MM.1S (cell line): ENCODE data around the gene PARD3.

ENCODE experiments used
- EZH2 ChIP-seq: fragments of 300-600 bp; sonication (generic); optimal IDR thresholded peaks from 2 replicates; pipeline ENCODE3; 2017; ENCODE audit warnings: low read depth, mild to moderate bottlenecking, antibody characterized with exemption, low read length, mixed read lengths
- EZH2phosphoT487 ChIP-seq: fragments of 300-600 bp; sonication (generic); IDR thresholded peaks from 2 replicates; pipeline ENCODE4 v1.6.1; 2018; ENCODE audit warnings: antibody characterized with exemption, low read length
- TF ChIP-seq, protein P1 (sequence below): fragments of 300-600 bp; sonication (generic); IDR thresholded peaks from 2 replicates; pipeline ENCODE4 v1.5.1; 2016; ENCODE audit warnings: antibody characterized with exemption, low read length, mixed read lengths

DNA sequence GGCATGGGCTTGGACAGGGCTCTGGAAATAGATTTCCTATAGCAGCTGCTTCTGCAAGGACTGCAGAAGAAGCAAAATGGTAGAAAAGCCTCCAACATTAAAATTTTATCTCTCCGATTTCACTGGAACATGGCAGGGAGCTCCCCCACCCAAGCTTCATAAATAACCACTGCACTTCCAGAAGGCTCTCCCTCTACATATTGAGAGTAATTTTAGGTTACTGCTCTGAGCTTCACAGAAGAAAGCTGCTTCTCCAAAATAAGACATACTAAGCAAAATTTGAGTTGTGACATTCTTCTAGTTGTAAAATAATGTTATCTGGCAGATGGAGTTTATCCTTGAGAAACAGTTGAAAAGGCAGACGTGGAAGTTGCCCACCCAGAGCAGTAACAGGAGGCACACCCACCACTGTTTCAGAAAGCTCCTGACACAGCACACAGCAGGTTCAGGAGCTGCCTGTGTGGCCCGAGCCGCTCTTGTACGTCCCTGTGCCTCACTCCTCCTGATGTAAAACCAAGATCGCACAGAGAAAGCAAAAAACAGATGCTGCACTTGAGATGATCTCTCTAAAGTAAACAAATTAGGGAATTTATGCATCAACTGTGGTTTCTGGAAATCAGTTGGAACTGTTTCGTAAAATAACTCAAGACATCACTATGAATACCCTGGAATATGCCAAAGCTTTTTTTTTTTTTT is 621.0 kb downstream of the PARD3 start:
- TF ChIP-seq EZH2, result no peak
- TF ChIP-seq, protein P1, sequence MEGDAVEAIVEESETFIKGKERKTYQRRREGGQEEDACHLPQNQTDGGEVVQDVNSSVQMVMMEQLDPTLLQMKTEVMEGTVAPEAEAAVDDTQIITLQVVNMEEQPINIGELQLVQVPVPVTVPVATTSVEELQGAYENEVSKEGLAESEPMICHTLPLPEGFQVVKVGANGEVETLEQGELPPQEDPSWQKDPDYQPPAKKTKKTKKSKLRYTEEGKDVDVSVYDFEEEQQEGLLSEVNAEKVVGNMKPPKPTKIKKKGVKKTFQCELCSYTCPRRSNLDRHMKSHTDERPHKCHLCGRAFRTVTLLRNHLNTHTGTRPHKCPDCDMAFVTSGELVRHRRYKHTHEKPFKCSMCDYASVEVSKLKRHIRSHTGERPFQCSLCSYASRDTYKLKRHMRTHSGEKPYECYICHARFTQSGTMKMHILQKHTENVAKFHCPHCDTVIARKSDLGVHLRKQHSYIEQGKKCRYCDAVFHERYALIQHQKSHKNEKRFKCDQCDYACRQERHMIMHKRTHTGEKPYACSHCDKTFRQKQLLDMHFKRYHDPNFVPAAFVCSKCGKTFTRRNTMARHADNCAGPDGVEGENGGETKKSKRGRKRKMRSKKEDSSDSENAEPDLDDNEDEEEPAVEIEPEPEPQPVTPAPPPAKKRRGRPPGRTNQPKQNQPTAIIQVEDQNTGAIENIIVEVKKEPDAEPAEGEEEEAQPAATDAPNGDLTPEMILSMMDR, result no peak
- TF ChIP-seq EZH2phosphoT487, result no peak
